HEK293 (cell line): ENCODE results near the gene PSME4.
A peak's percentile ranks its signal among the peaks of the same experiment; 100 is the strongest.

Source experiments
- KLF10 ChIP-seq: fragments of 450-650 bp; IDR thresholded peaks from 2 replicates; pipeline ENCODE4 v1.5.1; 2018; ENCODE audit warnings: missing biosample characterization, mild to moderate bottlenecking, missing genetic modification characterization
- MZF1 ChIP-seq: fragments of 450-650 bp; formaldehyde crosslinking; IDR thresholded peaks from 2 replicates; pipeline ENCODE4 v1.5.1; 2017; ENCODE audit warnings: missing biosample characterization, missing genetic modification characterization, borderline replicate concordance
- OVOL3 ChIP-seq: fragments of 450-650 bp; formaldehyde crosslinking; IDR thresholded peaks from 2 replicates; pipeline ENCODE4 v1.5.1; 2016; ENCODE audit warnings: missing biosample characterization, missing genetic modification characterization
- REPIN1 ChIP-seq: fragments of 450-650 bp; formaldehyde crosslinking; IDR thresholded peaks from 2 replicates; pipeline ENCODE4 v1.5.1; 2017; ENCODE audit warnings: missing biosample characterization, missing genetic modification characterization, low read depth
- SP2 ChIP-seq: fragments of 450-650 bp; formaldehyde crosslinking; IDR thresholded peaks from 2 replicates; pipeline ENCODE4 v1.5.1; 2016; ENCODE audit warnings: missing biosample characterization, missing genetic modification characterization
- SP3 ChIP-seq: fragments of 450-650 bp; formaldehyde crosslinking; IDR thresholded peaks from 2 replicates; pipeline ENCODE4 v1.5.1; 2016; ENCODE audit warnings: missing biosample characterization, missing genetic modification characterization
- YY2 ChIP-seq: fragments of 450-650 bp; formaldehyde crosslinking; IDR thresholded peaks from 2 replicates; pipeline ENCODE4 v1.5.1; 2016; ENCODE audit warnings: missing biosample characterization, missing genetic modification characterization
- ZBTB8A ChIP-seq: fragments of 450-650 bp; formaldehyde crosslinking; IDR thresholded peaks from 2 replicates; pipeline ENCODE4 v1.5.1; 2016; ENCODE audit warnings: missing biosample characterization, missing genetic modification characterization
- ZFP41 ChIP-seq: fragments of 450-650 bp; formaldehyde crosslinking; IDR thresholded peaks from 2 replicates; pipeline ENCODE4 v1.5.1; 2016; ENCODE audit warnings: missing biosample characterization, missing genetic modification characterization, borderline replicate concordance
- ZFP69B ChIP-seq: fragments of 450-650 bp; formaldehyde crosslinking; IDR thresholded peaks from 2 replicates; pipeline ENCODE4 v1.5.1; 2016; ENCODE audit warnings: missing biosample characterization, missing genetic modification characterization
- ZIC2 ChIP-seq: fragments of 450-650 bp; formaldehyde crosslinking; IDR thresholded peaks from 2 replicates; pipeline ENCODE4 v1.5.1; 2016; ENCODE audit warnings: missing biosample characterization, missing genetic modification characterization
- ZNF10 ChIP-seq: fragments of 450-650 bp; formaldehyde crosslinking; IDR thresholded peaks from 2 replicates; pipeline ENCODE4 v1.5.1; 2017; ENCODE audit warnings: missing biosample characterization, missing genetic modification characterization
- ZNF16 ChIP-seq: fragments of 450-650 bp; formaldehyde crosslinking; IDR thresholded peaks from 2 replicates; pipeline ENCODE4 v1.5.1; 2016; ENCODE audit warnings: low read depth, missing biosample characterization, missing genetic modification characterization
- ZNF214 ChIP-seq: fragments of 450-650 bp; formaldehyde crosslinking; IDR thresholded peaks from 2 replicates; pipeline ENCODE4 v1.5.1; 2017; ENCODE audit warnings: missing biosample characterization, mild to moderate bottlenecking, missing genetic modification characterization, borderline replicate concordance
- ZNF248 ChIP-seq: fragments of 450-650 bp; formaldehyde crosslinking; IDR thresholded peaks from 2 replicates; pipeline ENCODE4 v1.5.1; 2017; ENCODE audit warnings: missing biosample characterization, missing genetic modification characterization
- ZNF354C ChIP-seq: fragments of 450-650 bp; formaldehyde crosslinking; IDR thresholded peaks from 2 replicates; pipeline ENCODE4 v1.5.1; 2016; ENCODE audit warnings: missing biosample characterization, missing genetic modification characterization, low read depth, borderline replicate concordance
- ZNF366 ChIP-seq: fragments of 450-650 bp; formaldehyde crosslinking; conservative IDR thresholded peaks from 2 replicates; pipeline ENCODE4 v1.5.1; 2016; ENCODE audit warnings: missing biosample characterization, missing genetic modification characterization
- ZNF426 ChIP-seq: fragments of 450-650 bp; formaldehyde crosslinking; IDR thresholded peaks from 2 replicates; pipeline ENCODE4 v1.5.1; 2017; ENCODE audit warnings: missing biosample characterization, missing genetic modification characterization, mild to moderate bottlenecking, inconsistent platforms, moderate library complexity
- ZNF501 ChIP-seq: fragments of 450-650 bp; formaldehyde crosslinking; IDR thresholded peaks from 2 replicates; pipeline ENCODE4 v1.5.1; 2016; ENCODE audit warnings: missing biosample characterization, missing genetic modification characterization
- ZNF596 ChIP-seq: fragments of 450-650 bp; IDR thresholded peaks from 2 replicates; pipeline ENCODE4 v1.5.0; 2018; ENCODE audit warnings: missing biosample characterization, mild to moderate bottlenecking, missing genetic modification characterization, moderate library complexity
- ZNF621 ChIP-seq: fragments of 450-650 bp; formaldehyde crosslinking; IDR thresholded peaks from 2 replicates; pipeline ENCODE4 v1.5.1; 2017; ENCODE audit warnings: missing biosample characterization, missing genetic modification characterization
- ZXDB ChIP-seq: fragments of 450-650 bp; formaldehyde crosslinking; IDR thresholded peaks from 2 replicates; pipeline ENCODE4 v1.5.1; 2016; ENCODE audit warnings: missing biosample characterization, missing genetic modification characterization
- TF ChIP-seq, protein P1 (sequence below): fragments of 450-650 bp; formaldehyde crosslinking; IDR thresholded peaks from 2 replicates; pipeline ENCODE4 v1.5.1; 2016; ENCODE audit warnings: missing biosample characterization, missing genetic modification characterization
- TF ChIP-seq, protein P2 (sequence below): fragments of 450-650 bp; formaldehyde crosslinking; IDR thresholded peaks from 2 replicates; pipeline ENCODE4 v1.5.1; 2016; ENCODE audit warnings: missing biosample characterization, missing genetic modification characterization
- TF ChIP-seq, protein P3 (sequence below): fragments of 450-650 bp; formaldehyde crosslinking; IDR thresholded peaks from 2 replicates; pipeline ENCODE4 v1.5.1; 2016; ENCODE audit warnings: missing biosample characterization, missing genetic modification characterization
- TF ChIP-seq, protein P4 (sequence below): fragments of 450-650 bp; formaldehyde crosslinking; IDR thresholded peaks from 2 replicates; pipeline ENCODE4 v1.5.1; 2017; ENCODE audit warnings: missing biosample characterization, missing genetic modification characterization
- TF ChIP-seq, protein P5 (sequence below): fragments of 450-650 bp; formaldehyde crosslinking; IDR thresholded peaks from 2 replicates; pipeline ENCODE4 v1.5.1; 2016; ENCODE audit warnings: missing biosample characterization, missing genetic modification characterization
- TF ChIP-seq, protein P6 (sequence below): sonication (generic); formaldehyde crosslinking; IDR thresholded peaks from 2 replicates; pipeline ENCODE4 v1.8.1; 2022; ENCODE audit warnings: mild to moderate bottlenecking, moderate library complexity, missing genetic modification reagents

Gene PSME4

DNA sequence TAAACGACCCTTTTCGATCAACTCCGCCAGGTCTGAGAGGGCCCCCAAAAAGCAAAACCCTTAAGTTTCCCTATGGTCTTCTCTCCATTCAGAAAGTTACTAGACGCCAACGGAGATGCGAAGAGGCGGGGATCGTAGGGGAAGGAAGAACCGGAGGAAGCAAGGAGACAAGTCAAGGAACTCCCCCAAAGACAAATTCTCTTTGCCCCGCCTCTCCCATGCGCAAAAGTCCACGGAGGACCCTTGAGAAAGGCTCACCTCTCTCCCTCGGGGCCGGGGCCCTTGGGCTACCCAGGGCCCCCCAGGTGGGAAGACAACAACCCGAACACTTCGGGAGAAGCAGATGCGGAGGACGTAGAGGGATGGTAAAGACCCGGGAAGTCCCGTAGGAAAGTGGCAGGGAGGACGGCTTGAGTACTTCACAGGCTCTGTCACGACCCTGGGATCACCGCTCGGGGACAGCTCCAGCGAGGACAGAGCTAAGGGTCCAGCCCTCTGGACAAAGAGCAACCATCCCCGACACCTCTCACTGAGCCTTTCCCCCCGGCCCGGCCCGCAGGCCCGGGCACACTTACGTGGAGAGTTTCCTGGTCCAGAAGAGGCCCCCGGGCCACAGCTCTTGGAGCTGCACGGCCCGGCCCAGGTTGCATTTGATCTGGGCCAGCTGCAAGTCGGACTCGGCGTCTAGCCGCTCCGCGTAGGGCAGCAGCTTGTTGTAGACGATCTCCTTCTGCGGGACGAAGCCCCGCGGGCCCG is 647 bp downstream of the PSME4 start (continued):
- TF ChIP-seq ZNF596 (tag by site-specific recombination): no peak
- TF ChIP-seq SP3: no peak
- TF ChIP-seq ZIC2: no peak
- TF ChIP-seq ZNF10 (tag by site-specific recombination): no peak
- no peak for TF ChIP-seq ZNF426 (tag by site-specific recombination)
- TF ChIP-seq, protein P1, sequence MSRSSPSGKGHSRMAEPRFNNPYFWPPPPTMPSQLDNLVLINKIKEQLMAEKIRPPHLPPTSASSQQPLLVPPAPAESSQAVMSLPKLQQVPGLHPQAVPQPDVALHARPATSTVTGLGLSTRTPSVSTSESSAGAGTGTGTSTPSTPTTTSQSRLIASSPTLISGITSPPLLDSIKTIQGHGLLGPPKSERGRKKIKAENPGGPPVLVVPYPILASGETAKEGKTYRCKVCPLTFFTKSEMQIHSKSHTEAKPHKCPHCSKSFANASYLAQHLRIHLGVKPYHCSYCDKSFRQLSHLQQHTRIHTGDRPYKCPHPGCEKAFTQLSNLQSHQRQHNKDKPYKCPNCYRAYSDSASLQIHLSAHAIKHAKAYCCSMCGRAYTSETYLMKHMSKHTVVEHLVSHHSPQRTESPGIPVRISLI (tag by site-specific recombination): no peak
- TF ChIP-seq, protein P2, sequence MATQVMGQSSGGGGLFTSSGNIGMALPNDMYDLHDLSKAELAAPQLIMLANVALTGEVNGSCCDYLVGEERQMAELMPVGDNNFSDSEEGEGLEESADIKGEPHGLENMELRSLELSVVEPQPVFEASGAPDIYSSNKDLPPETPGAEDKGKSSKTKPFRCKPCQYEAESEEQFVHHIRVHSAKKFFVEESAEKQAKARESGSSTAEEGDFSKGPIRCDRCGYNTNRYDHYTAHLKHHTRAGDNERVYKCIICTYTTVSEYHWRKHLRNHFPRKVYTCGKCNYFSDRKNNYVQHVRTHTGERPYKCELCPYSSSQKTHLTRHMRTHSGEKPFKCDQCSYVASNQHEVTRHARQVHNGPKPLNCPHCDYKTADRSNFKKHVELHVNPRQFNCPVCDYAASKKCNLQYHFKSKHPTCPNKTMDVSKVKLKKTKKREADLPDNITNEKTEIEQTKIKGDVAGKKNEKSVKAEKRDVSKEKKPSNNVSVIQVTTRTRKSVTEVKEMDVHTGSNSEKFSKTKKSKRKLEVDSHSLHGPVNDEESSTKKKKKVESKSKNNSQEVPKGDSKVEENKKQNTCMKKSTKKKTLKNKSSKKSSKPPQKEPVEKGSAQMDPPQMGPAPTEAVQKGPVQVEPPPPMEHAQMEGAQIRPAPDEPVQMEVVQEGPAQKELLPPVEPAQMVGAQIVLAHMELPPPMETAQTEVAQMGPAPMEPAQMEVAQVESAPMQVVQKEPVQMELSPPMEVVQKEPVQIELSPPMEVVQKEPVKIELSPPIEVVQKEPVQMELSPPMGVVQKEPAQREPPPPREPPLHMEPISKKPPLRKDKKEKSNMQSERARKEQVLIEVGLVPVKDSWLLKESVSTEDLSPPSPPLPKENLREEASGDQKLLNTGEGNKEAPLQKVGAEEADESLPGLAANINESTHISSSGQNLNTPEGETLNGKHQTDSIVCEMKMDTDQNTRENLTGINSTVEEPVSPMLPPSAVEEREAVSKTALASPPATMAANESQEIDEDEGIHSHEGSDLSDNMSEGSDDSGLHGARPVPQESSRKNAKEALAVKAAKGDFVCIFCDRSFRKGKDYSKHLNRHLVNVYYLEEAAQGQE: peak; percentile 35; the same call in 1 of the 2 replicates
- TF ChIP-seq ZXDB (tag by site-specific recombination): no peak
- no peak for TF ChIP-seq ZFP69B
- no peak for TF ChIP-seq ZBTB8A (tag by site-specific recombination)
- no peak for TF ChIP-seq ZNF621 (tag by site-specific recombination)
- no peak for TF ChIP-seq YY2 (tag by site-specific recombination)
- TF ChIP-seq, protein P3, sequence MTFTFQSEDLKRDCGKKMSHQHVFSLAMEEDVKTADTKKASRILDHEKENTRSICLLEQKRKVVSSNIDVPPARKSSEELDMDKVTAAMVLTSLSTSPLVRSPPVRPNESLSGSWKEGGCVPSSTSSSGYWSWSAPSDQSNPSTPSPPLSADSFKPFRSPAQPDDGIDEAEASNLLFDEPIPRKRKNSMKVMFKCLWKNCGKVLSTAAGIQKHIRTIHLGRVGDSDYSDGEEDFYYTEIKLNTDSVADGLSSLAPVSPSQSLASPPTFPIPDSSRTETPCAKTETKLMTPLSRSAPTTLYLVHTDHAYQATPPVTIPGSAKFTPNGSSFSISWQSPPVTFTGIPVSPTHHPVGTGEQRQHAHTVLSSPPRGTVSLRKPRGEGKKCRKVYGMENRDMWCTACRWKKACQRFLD (tag by site-specific recombination): no peak
- no peak for TF ChIP-seq ZNF354C
- TF ChIP-seq, protein P4, sequence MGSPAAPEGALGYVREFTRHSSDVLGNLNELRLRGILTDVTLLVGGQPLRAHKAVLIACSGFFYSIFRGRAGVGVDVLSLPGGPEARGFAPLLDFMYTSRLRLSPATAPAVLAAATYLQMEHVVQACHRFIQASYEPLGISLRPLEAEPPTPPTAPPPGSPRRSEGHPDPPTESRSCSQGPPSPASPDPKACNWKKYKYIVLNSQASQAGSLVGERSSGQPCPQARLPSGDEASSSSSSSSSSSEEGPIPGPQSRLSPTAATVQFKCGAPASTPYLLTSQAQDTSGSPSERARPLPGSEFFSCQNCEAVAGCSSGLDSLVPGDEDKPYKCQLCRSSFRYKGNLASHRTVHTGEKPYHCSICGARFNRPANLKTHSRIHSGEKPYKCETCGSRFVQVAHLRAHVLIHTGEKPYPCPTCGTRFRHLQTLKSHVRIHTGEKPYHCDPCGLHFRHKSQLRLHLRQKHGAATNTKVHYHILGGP (tag by site-specific recombination): no peak
- no peak for TF ChIP-seq ZNF248 (tag by site-specific recombination)
- TF ChIP-seq, protein P5, sequence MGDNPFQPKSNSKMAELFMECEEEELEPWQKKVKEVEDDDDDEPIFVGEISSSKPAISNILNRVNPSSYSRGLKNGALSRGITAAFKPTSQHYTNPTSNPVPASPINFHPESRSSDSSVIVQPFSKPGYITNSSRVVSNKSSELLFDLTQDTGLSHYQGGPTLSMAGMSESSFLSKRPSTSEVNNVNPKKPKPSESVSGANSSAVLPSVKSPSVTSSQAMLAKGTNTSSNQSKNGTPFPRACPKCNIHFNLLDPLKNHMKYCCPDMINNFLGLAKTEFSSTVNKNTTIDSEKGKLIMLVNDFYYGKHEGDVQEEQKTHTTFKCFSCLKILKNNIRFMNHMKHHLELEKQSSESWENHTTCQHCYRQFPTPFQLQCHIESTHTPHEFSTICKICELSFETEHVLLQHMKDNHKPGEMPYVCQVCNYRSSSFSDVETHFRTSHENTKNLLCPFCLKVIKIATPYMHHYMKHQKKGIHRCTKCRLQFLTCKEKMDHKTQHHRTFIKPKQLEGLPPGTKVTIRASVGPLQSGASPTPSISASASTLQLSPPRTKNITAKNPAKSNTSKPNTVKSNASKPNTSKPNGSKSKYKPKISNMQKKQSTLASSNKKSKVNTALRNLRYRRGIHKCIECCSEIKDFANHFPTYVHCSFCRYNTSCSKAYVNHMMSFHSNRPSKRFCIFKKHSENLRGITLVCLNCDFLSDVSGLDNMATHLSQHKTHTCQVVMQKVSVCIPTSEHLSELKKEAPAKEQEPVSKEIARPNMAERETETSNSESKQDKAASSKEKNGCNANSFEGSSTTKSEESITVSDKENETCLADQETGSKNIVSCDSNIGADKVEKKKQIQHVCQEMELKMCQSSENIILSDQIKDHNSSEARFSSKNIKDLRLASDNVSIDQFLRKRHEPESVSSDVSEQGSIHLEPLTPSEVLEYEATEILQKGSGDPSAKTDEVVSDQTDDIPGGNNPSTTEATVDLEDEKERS (tag by site-specific recombination): no peak
- TF ChIP-seq SP2 (tag by site-specific recombination): peak; percentile 61
- no peak for TF ChIP-seq ZNF214 (tag by site-specific recombination)
- TF ChIP-seq ZNF16 (tag by site-specific recombination): no peak
- TF ChIP-seq, protein P6, sequence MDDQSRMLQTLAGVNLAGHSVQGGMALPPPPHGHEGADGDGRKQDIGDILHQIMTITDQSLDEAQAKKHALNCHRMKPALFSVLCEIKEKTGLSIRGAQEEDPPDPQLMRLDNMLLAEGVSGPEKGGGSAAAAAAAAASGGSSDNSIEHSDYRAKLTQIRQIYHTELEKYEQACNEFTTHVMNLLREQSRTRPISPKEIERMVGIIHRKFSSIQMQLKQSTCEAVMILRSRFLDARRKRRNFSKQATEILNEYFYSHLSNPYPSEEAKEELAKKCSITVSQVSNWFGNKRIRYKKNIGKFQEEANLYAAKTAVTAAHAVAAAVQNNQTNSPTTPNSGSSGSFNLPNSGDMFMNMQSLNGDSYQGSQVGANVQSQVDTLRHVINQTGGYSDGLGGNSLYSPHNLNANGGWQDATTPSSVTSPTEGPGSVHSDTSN (CRISPR knock-in tag): no peak
- TF ChIP-seq ZNF501 (tag by site-specific recombination): 0 out of 2 replicates have a peak, but pooled peaks have one; percentile 21
- TF ChIP-seq MZF1 (tag by site-specific recombination): no peak
- no peak for TF ChIP-seq OVOL3 (tag by site-specific recombination)
- TF ChIP-seq ZNF366: no peak; the same call in 1 of the 2 replicates
- TF ChIP-seq REPIN1: no peak
- TF ChIP-seq KLF10 (tag by site-specific recombination): no peak
- no peak for TF ChIP-seq ZFP41 (tag by site-specific recombination)
